DMS153 treated with DMSO at 0.1 percent for 48 hours (cell line): ENCODE measurements around the gene ART1.

Experiments
- DNase-seq: peaks from one replicate; lab custom pipeline; 2025; ENCODE audit not compliant: unreplicated experiment; lab: John Stamatoyannopoulos, UW

The ART1 gene

GRCh38 chr11:3664032-3664630 is 19.2 kb downstream of the ART1 start:
- DNase-seq, result no peak

- no peak for DNase-seq
Measured at GRCh38 chr11:3665336-3666022, 20.6 kb downstream of the ART1 start.

GRCh38 chr11:3666023-3666530 is 21.1 kb downstream of the ART1 start:
- no peak for DNase-seq

- DNase-seq, result no peak
Measured at GRCh38 chr11:3667149-3668035, 22.5 kb downstream of the ART1 start.

GRCh38 chr11:3669128-3669527 is 24.2 kb downstream of the ART1 start:
- no peak for DNase-seq

- DNase-seq, result no peak
Measured at GRCh38 chr11:3669742-3670183, 24.8 kb downstream of the ART1 start.

- no peak for DNase-seq
Measured at GRCh38 chr11:3671334-3672254, 26.7 kb downstream of the ART1 start, which contains the start of gene CHRNA10. TSS of gene CHRNA10 (minus strand) at chr11:3671384. CDS start at chr11:3671312, 72 bp downstream.

GRCh38 chr11:3674189-3674588 is 29.3 kb downstream of the ART1 start:
- no peak for DNase-seq

- DNase-seq, result no peak
Measured at GRCh38 chr11:3675971-3676370, 31.0 kb downstream of the ART1 start.

GRCh38 chr11:3679077-3679476 is 34.1 kb downstream of the ART1 start:
- DNase-seq, result no peak

GRCh38 chr11:3683039-3683438 is 38.1 kb downstream of the ART1 start:
- no peak for DNase-seq

GRCh38 chr11:3684129-3684818 is 39.3 kb downstream of the ART1 start:
- no peak for DNase-seq

GRCh38 chr11:3684819-3685172 is 39.9 kb downstream of the ART1 start:
- no peak for DNase-seq

- no peak for DNase-seq
Measured at GRCh38 chr11:3685923-3686322, 41.0 kb downstream of the ART1 start.

GRCh38 chr11:3686751-3687150 is 41.8 kb downstream of the ART1 start:
- DNase-seq, result no peak

- no peak for DNase-seq
Measured at GRCh38 chr11:3700410-3700809, 55.5 kb downstream of the ART1 start.

GRCh38 chr11:3700910-3701309 is 56.0 kb downstream of the ART1 start:
- no peak for DNase-seq

- no peak for DNase-seq
Measured at GRCh38 chr11:3703383-3703782, 58.5 kb downstream of the ART1 start.

GRCh38 chr11:3707176-3707575 is 62.2 kb downstream of the ART1 start:
- no peak for DNase-seq

- DNase-seq, result no peak
Measured at GRCh38 chr11:3709977-3710376, 65.0 kb downstream of the ART1 start.
